H1 (cell line): Measurements from ENCODE around the gene PEX5L. TPM values are rescaled to one million over a fixed set of nuclear protein-coding genes. Genes with fewer than 3 reads are reported as not detected.

Experiments
- CBX5 ChIP-seq: fragments of 300-800, 300-1000 bp; sonication (generic); IDR thresholded peaks from 2 replicates; pipeline ENCODE4 v1.7.1; 2016; ENCODE audit warnings: antibody characterized with exemption, low read length, low read depth
- CHD1 ChIP-seq: IDR thresholded peaks from 2 replicates; pipeline ENCODE4 v1.6.1; 2012; ENCODE audit warnings: low read depth, low read length, improper control_type of control experiment
- POLR2AphosphoS5 ChIP-seq: IDR thresholded peaks from 2 replicates; pipeline ENCODE4 v1.6.1; 2011; ENCODE audit warnings: low read depth, low read length
- SP2 ChIP-seq: IDR thresholded peaks from 2 replicates; pipeline ENCODE4 v1.6.1; 2012; ENCODE audit warnings: mild to moderate bottlenecking, low read length, inconsistent platforms
- SRF ChIP-seq: IDR thresholded peaks from 2 replicates; pipeline ENCODE4 v1.6.1; 2011; ENCODE audit warnings: mild to moderate bottlenecking, low read depth, low read length, moderate library complexity
- TAF7 ChIP-seq: optimal IDR thresholded peaks from 2 replicates; pipeline ENCODE3; 2011; ENCODE audit warnings: low read depth, mild to moderate bottlenecking, inconsistent platforms, low read length, moderate library complexity, borderline replicate concordance
- polyA plus RNA-seq, 7 experiments: library from polyadenylated mRNA; depleted of rRNA in 3 of 7; stranded (reverse) in 5 of 7; unstranded in 2 of 7; fragments of >200 nt in 5 of 7; fragments of 200-250 nt in 2 of 7; gene quantifications; 1 replicate in 5 of 7; 2 replicates in 1 of 7; 4 replicates in 1 of 7; pipeline versions ENCODE4 v1.2.1 to v1.2.3, GENCODE V29; 2011 to 2013; ENCODE audit warnings: missing spikeins in 2 of 7, mixed read lengths in 2 of 7
- total RNA-seq: library from RNA; stranded (reverse); fragmentation: NEBNext Ultra II Directional; extraction: Animal tissue kit (Norgen Biotek cat#: 25700); gene quantifications from 2 replicates; pipeline ENCODE4 v1.2.1, GENCODE V29; 2021

Gene PEX5L
- total and polyA plus RNA-seq, 2 of the 8 experiments (the other 6 are each of a cell fraction or from before 2014, with no cell fraction given), result 0.80 to 4.2 TPM

DNA sequence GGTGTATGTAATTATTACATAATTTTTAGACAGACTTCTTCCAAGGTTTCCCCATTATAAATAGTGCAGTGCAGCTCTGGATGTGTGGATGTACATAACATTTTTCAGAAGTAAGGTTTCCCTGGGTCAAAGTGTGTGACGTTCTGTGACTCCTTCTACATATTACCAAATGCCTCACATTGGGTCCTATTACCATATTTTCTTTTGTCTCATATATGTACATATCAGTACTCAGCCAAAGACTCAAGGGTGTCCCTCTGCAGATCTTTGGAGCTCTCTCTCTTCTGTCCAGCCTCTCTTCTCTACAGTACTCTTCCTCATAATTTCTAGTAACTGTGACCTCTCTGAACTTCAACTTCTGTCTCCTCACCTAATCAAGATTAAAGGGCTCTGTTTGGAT is 31.3 kb upstream of the PEX5L start (continued):
- TF ChIP-seq CHD1 (no peak), POLR2AphosphoS5 (no peak), TAF7 (no peak), SP2 (no peak), CBX5 (no peak), SRF (no peak)
